Uterus (tissue), 4 donors: ENCODE data around the gene SUGCT. TPM values are rescaled to one million over a fixed set of nuclear protein-coding genes. Genes with fewer than 3 reads are reported as not detected.

ENCODE experiments used
- DNase-seq, 2 donors: peaks; one replicate each; pipeline ENCODE4 v3.0.0-alpha.2; 2019 to 2020
- H3K27ac ChIP-seq, 2 donors: fragments of 200-600 bp; sonication (generic); 1 replicate in 1 of 2; 2 replicates in 1 of 2; pipeline ENCODE4 v1.5.1; 2016 to 2018
- H3K27me3 ChIP-seq, 2 donors: fragments of 200-600 bp; sonication (generic); one replicate each; pipeline ENCODE4 v1.5.1; 2018 to 2019; ENCODE audit warnings: control low read depth in 1 of 2
- H3K36me3 ChIP-seq, 2 donors: fragments of 200-600 bp; sonication (generic); one replicate each; pipeline ENCODE4 v1.5.1; 2019; ENCODE audit warnings: control low read depth in 1 of 2
- H3K4me1 ChIP-seq, 2 donors: fragments of 200-600 bp; sonication (generic); one replicate each; pipeline ENCODE4 v1.5.1; 2018 to 2019; ENCODE audit warnings: control low read depth in 1 of 2
- H3K4me3 ChIP-seq, 2 donors: fragments of 200-600 bp; sonication (generic); 1 replicate in 1 of 2; 2 replicates in 1 of 2; pipeline ENCODE4 v1.5.1; 2018 to 2019; ENCODE audit warnings: mild to moderate bottlenecking in 1 of 2
- H3K9me3 ChIP-seq, 2 donors: fragments of 200-600 bp; sonication (generic); one replicate each; pipeline ENCODE4 v1.5.1; 2019; ENCODE audit warnings: control low read depth in 1 of 2
- POLR2A ChIP-seq, 2 donors: fragments of 450-650 bp; IDR thresholded peaks; one replicate each; pipeline ENCODE4 v1.6.1; 2016; ENCODE audit warnings: antibody characterized with exemption in 2 of 2, mild to moderate bottlenecking in 1 of 2, moderate library complexity in 1 of 2
- intact Hi-C: fragments of 100-400 bp; cut with DNase I; formaldehyde crosslinking; loops from one replicate; pipeline ENCODE4 v1.15.1; 2023; ENCODE audit warnings: low total_unique reads
- total RNA-seq, 4 donors: library from RNA; depleted of rRNA in 3 of 4; stranded (reverse); fragments of >200 nt in 3 of 4; gene quantifications; one replicate each; pipeline versions ENCODE4 v1.1.0 to v1.2.4, GENCODE V29; 2014 to 2023
- TF ChIP-seq, protein P1 (sequence below), 4 experiments: fragments of 200-600 bp in 2 of 4; fragments of 450-650 bp in 2 of 4; sonication (generic) in 2 of 4; IDR thresholded peaks; one replicate each; pipeline ENCODE4 v1.5.1; 2016 to 2019; ENCODE audit warnings: antibody characterized with exemption in 4 of 4, mild to moderate bottlenecking in 2 of 4, moderate library complexity in 1 of 4
- donor health status: DM: yes; HTN: yes; CAD: no.

Gene SUGCT
- total RNA-seq, 4 donors from 2014 or later: 2.0 to 9.6 (median 6.3) TPM; not detected in 1

DNA sequence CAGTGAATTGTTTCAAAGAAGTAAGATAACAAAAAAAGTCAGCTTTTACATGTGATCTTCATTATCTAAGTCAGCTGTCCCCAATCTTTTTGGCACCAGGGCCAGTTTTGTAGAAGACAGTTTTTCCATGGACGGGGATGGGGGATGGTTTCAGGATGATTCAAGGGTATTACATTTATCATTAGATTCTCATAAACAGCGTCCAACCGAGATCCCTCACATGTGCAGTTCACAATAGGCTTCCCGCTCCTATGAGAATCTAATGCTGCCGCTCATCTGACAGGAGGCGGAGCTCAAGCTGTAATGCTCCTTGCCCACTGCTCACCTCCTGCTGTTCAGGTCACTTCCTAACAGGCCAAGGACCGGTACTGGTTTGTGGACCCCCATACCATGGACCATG, 607.5 kb downstream of the SUGCT start:
- TF ChIP-seq, protein P1, sequence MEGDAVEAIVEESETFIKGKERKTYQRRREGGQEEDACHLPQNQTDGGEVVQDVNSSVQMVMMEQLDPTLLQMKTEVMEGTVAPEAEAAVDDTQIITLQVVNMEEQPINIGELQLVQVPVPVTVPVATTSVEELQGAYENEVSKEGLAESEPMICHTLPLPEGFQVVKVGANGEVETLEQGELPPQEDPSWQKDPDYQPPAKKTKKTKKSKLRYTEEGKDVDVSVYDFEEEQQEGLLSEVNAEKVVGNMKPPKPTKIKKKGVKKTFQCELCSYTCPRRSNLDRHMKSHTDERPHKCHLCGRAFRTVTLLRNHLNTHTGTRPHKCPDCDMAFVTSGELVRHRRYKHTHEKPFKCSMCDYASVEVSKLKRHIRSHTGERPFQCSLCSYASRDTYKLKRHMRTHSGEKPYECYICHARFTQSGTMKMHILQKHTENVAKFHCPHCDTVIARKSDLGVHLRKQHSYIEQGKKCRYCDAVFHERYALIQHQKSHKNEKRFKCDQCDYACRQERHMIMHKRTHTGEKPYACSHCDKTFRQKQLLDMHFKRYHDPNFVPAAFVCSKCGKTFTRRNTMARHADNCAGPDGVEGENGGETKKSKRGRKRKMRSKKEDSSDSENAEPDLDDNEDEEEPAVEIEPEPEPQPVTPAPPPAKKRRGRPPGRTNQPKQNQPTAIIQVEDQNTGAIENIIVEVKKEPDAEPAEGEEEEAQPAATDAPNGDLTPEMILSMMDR (IDR thresholded peaks at IDR 0.05): no peak
- TF ChIP-seq POLR2A (IDR thresholded peaks at IDR 0.05): no peak
- intact Hi-C loops: no loop called here
- no peak for DNase-seq
- Histone ChIP-seq H3K27ac (no peak overlapping the region), H3K4me1 (no peaks in the 10 kb centered on the region), H3K4me3 (no peak overlapping the region), H3K36me3 (no peaks in the 10 kb centered on the region), H3K27me3 (no peaks in the 10 kb centered on the region), H3K9me3 (no peaks in the 10 kb centered on the region)

DNA sequence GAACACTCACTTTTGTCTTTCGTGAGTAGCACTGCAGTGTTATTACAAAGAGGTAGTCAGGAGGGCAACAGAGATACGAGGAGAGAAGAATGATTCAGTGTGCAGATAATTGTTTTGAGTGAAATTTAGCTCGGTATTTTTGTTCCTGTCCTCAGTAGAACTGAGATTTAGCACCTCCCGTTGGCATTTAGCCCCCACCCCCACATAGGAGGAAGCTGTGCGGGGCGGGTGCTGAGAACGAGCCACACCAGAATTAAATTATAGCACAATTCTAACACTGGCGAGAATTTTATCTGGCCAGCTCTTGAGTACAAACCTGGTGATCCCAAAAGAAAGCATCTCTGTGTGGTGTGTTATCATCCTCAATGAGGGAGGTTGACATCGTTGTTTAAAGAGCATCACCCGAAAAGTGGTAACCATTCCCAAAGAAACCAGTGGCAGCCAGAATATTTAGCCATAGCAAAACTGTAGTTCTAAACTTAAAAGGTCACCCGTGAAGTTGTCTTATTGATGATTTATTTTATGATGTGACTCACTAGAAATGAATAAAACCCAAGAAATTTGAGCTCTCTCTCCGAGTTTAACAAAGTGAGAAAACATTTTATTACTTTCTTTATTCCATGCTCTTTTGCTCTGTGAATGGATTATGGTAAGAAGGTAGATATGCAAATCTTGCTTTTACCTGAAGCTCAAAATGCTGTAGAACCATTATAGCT, 612.2 kb downstream of the SUGCT start:
- Histone ChIP-seq H3K9me3 (no peaks in the 10 kb centered on the region), H3K36me3 (no peaks in the 10 kb centered on the region), H3K27me3 (no peaks in the 10 kb centered on the region), H3K27ac (no peak overlapping the region), H3K4me3 (no peak overlapping the region), H3K4me1 (no peaks in the 10 kb centered on the region)
- DNase-seq: no peak
- no peak for TF ChIP-seq POLR2A (IDR thresholded peaks at IDR 0.05)
- TF ChIP-seq, protein P1 (IDR thresholded peaks at IDR 0.05): no peak
- intact Hi-C loops: no loop called here

DNA sequence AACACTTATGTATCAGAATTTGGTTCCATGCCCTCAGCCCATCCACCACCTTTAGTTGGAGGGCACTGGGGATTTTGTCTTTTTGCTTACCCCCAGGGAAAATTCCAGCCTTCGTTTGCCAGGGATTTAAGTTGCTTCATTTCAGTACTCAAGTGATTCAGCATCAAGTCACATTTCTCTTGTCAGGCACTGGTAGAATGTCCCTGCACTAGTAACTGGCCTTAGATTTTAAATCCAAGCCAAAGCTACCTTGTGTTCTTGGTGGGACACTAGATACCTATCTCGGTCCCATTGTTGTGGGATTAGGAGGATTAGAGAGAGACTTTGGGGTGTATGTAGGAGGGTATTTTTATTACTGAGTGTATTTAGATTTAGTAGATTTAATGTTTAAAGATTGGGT, 613.1 kb downstream of the SUGCT start:
- Histone ChIP-seq H3K4me3 (no peak overlapping the region), H3K27me3 (no peaks in the 10 kb centered on the region), H3K9me3 (no peaks in the 10 kb centered on the region), H3K36me3 (no peaks in the 10 kb centered on the region), H3K4me1 (no peaks in the 10 kb centered on the region), H3K27ac (no peak overlapping the region)
- TF ChIP-seq, protein P1 (IDR thresholded peaks at IDR 0.05): no peak
- no peak for TF ChIP-seq POLR2A (IDR thresholded peaks at IDR 0.05)
- intact Hi-C loops: no loop called here
- DNase-seq: no peak

DNA sequence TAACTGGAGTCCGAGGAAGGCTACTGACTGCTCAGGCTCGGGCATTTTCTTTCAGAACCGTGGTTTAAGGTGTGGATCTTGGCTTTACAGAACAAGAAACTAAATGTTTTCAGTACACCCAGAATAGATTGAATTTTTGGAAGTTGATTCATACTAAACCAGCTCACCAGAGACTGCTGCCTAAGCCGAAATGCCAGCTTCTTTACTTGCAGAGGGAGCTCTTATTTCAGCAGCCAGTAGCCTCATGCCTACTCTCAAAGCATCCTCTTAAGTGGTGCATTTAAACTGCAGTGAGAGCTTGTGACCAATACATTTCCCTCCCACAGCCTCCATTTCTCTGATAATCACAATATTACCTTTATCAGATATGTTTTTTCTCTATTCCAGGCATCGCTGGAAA, 615.1 kb downstream of the SUGCT start:
- intact Hi-C loops: no loop called here
- Histone ChIP-seq H3K36me3 (no peaks in the 10 kb centered on the region), H3K4me1 (no peaks in the 10 kb centered on the region), H3K27me3 (no peaks in the 10 kb centered on the region), H3K27ac (no peak overlapping the region), H3K4me3 (no peak overlapping the region), H3K9me3 (no peaks in the 10 kb centered on the region)
- DNase-seq: no peak
- TF ChIP-seq, protein P1 (IDR thresholded peaks at IDR 0.05): no peak
- TF ChIP-seq POLR2A (IDR thresholded peaks at IDR 0.05): no peak

DNA sequence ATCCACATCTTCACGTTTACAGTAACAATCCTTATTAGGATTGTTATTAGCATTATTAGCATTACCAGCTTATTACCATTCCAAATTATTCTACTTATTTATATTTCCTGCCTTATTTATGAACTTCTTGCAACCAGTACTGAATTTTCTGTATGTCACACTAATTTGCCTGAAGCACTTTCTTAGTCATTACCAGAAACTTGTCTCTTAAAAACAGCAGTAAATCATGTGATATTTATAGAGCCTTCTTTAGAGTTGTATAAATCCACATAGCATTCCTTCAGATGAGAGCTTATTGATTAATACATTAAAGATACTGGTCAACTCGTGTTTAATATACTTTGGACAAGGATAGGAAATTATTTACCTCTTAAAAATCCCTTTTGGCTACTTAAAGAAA, 618.6 kb downstream of the SUGCT start:
- no peak for DNase-seq
- Histone ChIP-seq H3K27me3 (no peaks in the 10 kb centered on the region), H3K4me3 (no peak overlapping the region), H3K27ac (no peak overlapping the region), H3K36me3 (no peaks in the 10 kb centered on the region), H3K9me3 (no peaks in the 10 kb centered on the region), H3K4me1 (no peaks in the 10 kb centered on the region)
- intact Hi-C loops: no loop called here
- TF ChIP-seq, protein P1 (IDR thresholded peaks at IDR 0.05): no peak
- TF ChIP-seq POLR2A (IDR thresholded peaks at IDR 0.05): no peak
